SK-N-MC (cell line): ENCODE measurements around the gene ISL1.

Experiments used
- EZH2 ChIP-seq: fragments of 200-600 bp; sonication (generic); IDR thresholded peaks from one replicate; pipeline ENCODE4 v1.6.1; 2017; ENCODE audit warnings: antibody characterized with exemption
- POLR2AphosphoS5 ChIP-seq: IDR thresholded peaks from 2 replicates; pipeline ENCODE4 v1.6.1; 2012; ENCODE audit warnings: mild to moderate bottlenecking, low read depth, low read length, borderline replicate concordance

- no peak for TF ChIP-seq EZH2
- TF ChIP-seq POLR2AphosphoS5 = no peak
Measured at GRCh38 chr5:51389288-51389576, 6.0 kb downstream of the ISL1 start.
